Fibroblast of the aortic adventitia (primary cell): Measurements from ENCODE around the gene LENEP. TPM values are rescaled to one million over a fixed set of nuclear protein-coding genes. Genes with fewer than 3 reads are reported as not detected.
A peak's percentile ranks its signal among the peaks of the same experiment; 100 is the strongest.

Source experiments
- DNase-seq: peaks from one replicate; pipeline ENCODE4 v3.0.0-alpha.2; 2010; ENCODE audit warnings: low read depth
- H3K4me3 ChIP-seq: 2 replicates; pipeline ENCODE4 v1.5.1; 2011; ENCODE audit warnings: low read depth, mild to moderate bottlenecking, control low read depth, low read length, moderate library complexity
- CTCF ChIP-seq: IDR thresholded peaks from 2 replicates; pipeline ENCODE4 v1.5.1; 2011; ENCODE audit warnings: mild to moderate bottlenecking, low read length, control low read depth, inconsistent platforms; ENCODE audit not compliant: insufficient read depth
- total RNA-seq: library from RNA; depleted of rRNA; stranded (reverse); fragments of >200 nt; gene quantifications from 2 replicates; pipeline ENCODE4 v1.2.3, GENCODE V29; 2012; ENCODE audit warnings: low replicate concordance

Gene LENEP
- total RNA-seq, 1 donor = not detected

GRCh38 chr1:155017041-155017945 is 23.9 kb downstream of the LENEP start:
- TF ChIP-seq CTCF = peak; percentile 94
- H3K4me3 ChIP-seq = peak overlapping the region; percentile 42
- DNase-seq = peak; percentile 82

GRCh38 chr1:155017946-155018316 is 24.5 kb downstream of the LENEP start:
- DNase-seq = no peak
- TF ChIP-seq CTCF = no peak
- peak overlapping the region; percentile 25 for H3K4me3 ChIP-seq

- TF ChIP-seq CTCF = no peak
- no peak overlapping the region for H3K4me3 ChIP-seq
- no peak for DNase-seq
These were observed 25.4 kb downstream of the LENEP start for GRCh38 chr1:155018617-155019348.

- no peak for TF ChIP-seq CTCF
- no peak for DNase-seq
- no peak overlapping the region for H3K4me3 ChIP-seq
These were observed 26.2 kb downstream of the LENEP start for GRCh38 chr1:155019377-155020245.

GRCh38 chr1:155022136-155022926 is 28.9 kb downstream of the LENEP start:
- no peak for TF ChIP-seq CTCF
- DNase-seq = no peak
- no peak overlapping the region for H3K4me3 ChIP-seq

- no peak for TF ChIP-seq CTCF
- H3K4me3 ChIP-seq = no peak overlapping the region
- DNase-seq = no peak
These were observed 29.5 kb downstream of the LENEP start for GRCh38 chr1:155022927-155023236.
